Activated naive CD4-positive, alpha-beta T cell treated with anti-CD3 and anti-CD28 coated beads, Interleukin-2, amount 50 U/mL, for 16 hours (primary cell): ENCODE measurements around the gene PHC2.
A peak's percentile ranks its signal among the peaks of the same experiment; 100 is the strongest.
"Not testable (repeated sequence)": the region's sequence is repeated elsewhere in the genome, so short reads cannot be mapped to it uniquely, and the experiment has no call there.

Source experiments
- DNase-seq: peaks from one replicate; pipeline ENCODE4 v3.0.0-alpha.2; 2020

The PHC2 gene

GRCh38 chr1:33306653-33307493 lies 124.0 kb downstream of the PHC2 start:
- DNase-seq, result no peak

- DNase-seq, result no peak
Measured at GRCh38 chr1:33305816-33306652, 124.9 kb downstream of the PHC2 start.

GRCh38 chr1:33305016-33305415 lies 125.9 kb downstream of the PHC2 start:
- no peak for DNase-seq

GRCh38 chr1:33302325-33302724 lies 128.6 kb downstream of the PHC2 start:
- no peak for DNase-seq

GRCh38 chr1:33301273-33301984 lies 129.5 kb downstream of the PHC2 start:
- no peak for DNase-seq

GRCh38 chr1:33300673-33301072 lies 130.2 kb downstream of the PHC2 start:
- no peak for DNase-seq

- DNase-seq, result no peak
Measured at GRCh38 chr1:33299461-33300155, 131.3 kb downstream of the PHC2 start.

- DNase-seq, result peak; percentile 58
Measured at GRCh38 chr1:33298623-33299277, 132.1 kb downstream of the PHC2 start.

GRCh38 chr1:33297911-33298622 lies 132.8 kb downstream of the PHC2 start:
- DNase-seq, result no peak

- no peak for DNase-seq
Measured at GRCh38 chr1:33296824-33297223, 134.1 kb downstream of the PHC2 start.

- DNase-seq, result no peak
Measured at GRCh38 chr1:33296082-33296458, 134.8 kb downstream of the PHC2 start.

- DNase-seq, result peak; percentile 85
Measured at GRCh38 chr1:33295450-33296081, 135.3 kb downstream of the PHC2 start.

GRCh38 chr1:33295023-33295422 lies 135.9 kb downstream of the PHC2 start:
- no peak for DNase-seq

- no peak for DNase-seq
Measured at GRCh38 chr1:33294071-33295010, 136.6 kb downstream of the PHC2 start.

GRCh38 chr1:33292726-33293340 lies 138.1 kb downstream of the PHC2 start:
- no peak for DNase-seq

- DNase-seq, result not testable (repeated sequence)
Measured at GRCh38 chr1:33290615-33291014, 140.3 kb downstream of the PHC2 start.

GRCh38 chr1:33289858-33290154 lies 141.1 kb downstream of the PHC2 start:
- no peak for DNase-seq

- no peak for DNase-seq
Measured at GRCh38 chr1:33288976-33289857, 141.7 kb downstream of the PHC2 start.

- DNase-seq, result no peak
Measured at GRCh38 chr1:33287317-33287716, 143.6 kb downstream of the PHC2 start.
